ENCODE measurements around the gene RELA. TPM values are rescaled to one million over a fixed set of nuclear protein-coding genes. Genes with fewer than 3 reads are reported as not detected.
"Not testable (repeated sequence)": the region's sequence is repeated elsewhere in the genome, so short reads cannot be mapped to it uniquely, and the experiment has no call there.

The RELA gene
- total RNA-seq, 1 experiment from 2014 or later, result 99.3 TPM

DNA sequence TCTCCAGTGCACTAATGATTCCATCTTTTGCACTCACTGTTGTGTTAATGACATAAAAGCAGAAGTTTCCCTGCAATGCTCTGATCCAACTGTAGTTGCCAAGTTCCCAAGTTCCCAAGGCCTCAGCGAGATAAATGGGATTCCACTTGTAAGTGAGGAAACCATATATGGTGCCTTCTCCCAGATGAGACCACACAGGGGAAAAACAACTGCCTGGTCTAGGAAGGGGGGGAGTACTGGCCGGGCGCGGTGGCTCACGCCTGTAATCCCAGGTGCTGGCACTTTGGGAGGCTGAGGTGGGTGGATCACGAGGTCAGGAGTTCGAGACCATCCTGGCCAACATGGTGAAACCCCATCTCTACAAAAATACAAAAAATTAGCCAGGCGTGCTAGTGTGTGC lies 23.3 kb upstream of the RELA start:
- peaks cover 8% of the 10 kb centered on the region for H3K27me3 ChIP-seq (replicated peaks; ENCODE audit: insufficient read depth, low read depth, low read length, poor library complexity)
- BruUV-seq (replicated peaks), result no TSS peak
- H3K9me3 ChIP-seq (ENCODE audit: low read depth, low read length, poor library complexity, severe bottlenecking), result no peaks in the 10 kb centered on the region
- no peak overlapping the region for H3K27ac ChIP-seq (ENCODE audit: low read depth, low read length, poor library complexity, severe bottlenecking)
- H3K4me1 ChIP-seq (ENCODE audit: insufficient read depth, low read length, poor library complexity, severe bottlenecking), result no peaks in the 10 kb centered on the region
- no peak for TF ChIP-seq EZH2 (IDR thresholded peaks at IDR 0.05; ENCODE audit: borderline replicate concordance, low read depth, low read length, poor library complexity, severe bottlenecking)
- TF ChIP-seq, protein P1, sequence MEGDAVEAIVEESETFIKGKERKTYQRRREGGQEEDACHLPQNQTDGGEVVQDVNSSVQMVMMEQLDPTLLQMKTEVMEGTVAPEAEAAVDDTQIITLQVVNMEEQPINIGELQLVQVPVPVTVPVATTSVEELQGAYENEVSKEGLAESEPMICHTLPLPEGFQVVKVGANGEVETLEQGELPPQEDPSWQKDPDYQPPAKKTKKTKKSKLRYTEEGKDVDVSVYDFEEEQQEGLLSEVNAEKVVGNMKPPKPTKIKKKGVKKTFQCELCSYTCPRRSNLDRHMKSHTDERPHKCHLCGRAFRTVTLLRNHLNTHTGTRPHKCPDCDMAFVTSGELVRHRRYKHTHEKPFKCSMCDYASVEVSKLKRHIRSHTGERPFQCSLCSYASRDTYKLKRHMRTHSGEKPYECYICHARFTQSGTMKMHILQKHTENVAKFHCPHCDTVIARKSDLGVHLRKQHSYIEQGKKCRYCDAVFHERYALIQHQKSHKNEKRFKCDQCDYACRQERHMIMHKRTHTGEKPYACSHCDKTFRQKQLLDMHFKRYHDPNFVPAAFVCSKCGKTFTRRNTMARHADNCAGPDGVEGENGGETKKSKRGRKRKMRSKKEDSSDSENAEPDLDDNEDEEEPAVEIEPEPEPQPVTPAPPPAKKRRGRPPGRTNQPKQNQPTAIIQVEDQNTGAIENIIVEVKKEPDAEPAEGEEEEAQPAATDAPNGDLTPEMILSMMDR (conservative IDR thresholded peaks at IDR 0.05; ENCODE audit: low read depth, low read length), result no peak
- intact Hi-C loops (cut with micrococcal nuclease; ENCODE audit: unreplicated experiment), result no loop called here
- CTCF ChIA-PET, result no interaction called here
- no peak overlapping the region for H3K4me3 ChIP-seq (ENCODE audit: low read depth, low read length, poor library complexity, severe bottlenecking)
- no peaks in the 10 kb centered on the region for H3K36me3 ChIP-seq (ENCODE audit: insufficient read depth, low read length, poor library complexity, severe bottlenecking)
- DNase-seq (ENCODE audit: low spot score), result no peak
- POLR2A ChIA-PET (ENCODE audit: low non-redundant PET), result no interaction called here

DNA sequence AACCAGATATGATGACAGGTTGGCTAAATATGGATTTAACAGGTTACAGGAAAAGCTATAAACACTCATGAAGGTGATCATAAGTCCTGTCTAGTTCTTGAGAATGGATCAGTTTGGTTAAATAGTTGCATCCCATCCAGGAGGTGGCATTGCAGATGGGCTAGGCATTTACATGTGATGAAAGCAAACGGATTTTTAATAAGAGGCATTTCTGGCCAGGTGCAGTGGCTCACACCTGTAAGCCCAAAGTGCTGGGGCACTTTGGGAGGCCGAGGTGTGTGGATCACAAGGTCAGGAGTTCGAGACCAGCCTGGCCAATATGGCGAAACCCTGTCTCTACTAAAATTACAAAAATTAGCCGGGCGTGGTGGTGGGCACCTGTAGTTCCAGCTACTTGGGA lies 20.8 kb upstream of the RELA start:
- DNase-seq (ENCODE audit: low spot score); POLR2A ChIA-PET (ENCODE audit: low non-redundant PET); CTCF ChIA-PET: not testable (repeated sequence)

DNA sequence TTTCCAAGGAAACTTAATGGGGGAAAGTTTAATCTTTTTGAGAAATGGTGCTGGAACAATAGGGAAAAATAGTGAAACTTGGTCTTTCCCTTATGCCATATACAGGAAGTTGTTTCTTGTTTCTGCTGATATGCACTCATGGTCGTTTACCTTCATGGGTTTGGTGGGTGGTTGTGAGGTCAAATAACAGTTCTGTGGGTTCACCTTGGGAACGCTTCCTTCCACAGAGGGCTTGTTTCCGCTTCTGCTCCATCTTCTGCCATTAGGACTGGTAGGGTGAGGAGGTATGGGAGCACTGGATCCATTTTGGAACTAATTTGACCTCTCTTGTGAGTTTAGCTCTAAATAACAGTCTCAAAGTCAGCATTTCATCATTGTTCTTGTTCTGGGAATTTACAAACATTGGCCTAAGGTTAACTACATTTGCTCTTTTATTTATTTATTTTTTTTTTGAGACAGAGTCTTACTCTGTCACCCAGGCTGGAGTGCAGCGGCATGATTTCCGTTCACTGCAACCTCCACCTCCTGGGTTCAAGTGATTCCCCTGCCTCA lies 17.6 kb upstream of the RELA start:
- Histone ChIP-seq H3K4me1 (ENCODE audit: insufficient read depth, low read length, poor library complexity, severe bottlenecking) (no peaks in the 10 kb centered on the region), H3K27ac (ENCODE audit: low read depth, low read length, poor library complexity, severe bottlenecking) (no peak overlapping the region), H3K4me3 (ENCODE audit: low read depth, low read length, poor library complexity, severe bottlenecking) (no peak overlapping the region), H3K27me3 (replicated peaks; ENCODE audit: insufficient read depth, low read depth, low read length, poor library complexity) (peaks cover 8% of the 10 kb centered on the region), H3K9me3 (ENCODE audit: low read depth, low read length, poor library complexity, severe bottlenecking) (no peaks in the 10 kb centered on the region), H3K36me3 (ENCODE audit: insufficient read depth, low read length, poor library complexity, severe bottlenecking) (no peaks in the 10 kb centered on the region)
- no peak for DNase-seq (ENCODE audit: low spot score)
- intact Hi-C loops (cut with micrococcal nuclease; ENCODE audit: unreplicated experiment), result no loop called here
- BruUV-seq (replicated peaks), result no TSS peak
- ChIA-PET POLR2A (ENCODE audit: low non-redundant PET) (interaction anchor here (0.6 kb wide), 1 partner anchor 96 kb away, joined by 3 read pairs; no protein-coding TSS in a partner anchor), CTCF (no interaction called here)
- no peak for TF ChIP-seq EZH2 (IDR thresholded peaks at IDR 0.05; ENCODE audit: borderline replicate concordance, low read depth, low read length, poor library complexity, severe bottlenecking)
- TF ChIP-seq, protein P1 (conservative IDR thresholded peaks at IDR 0.05; ENCODE audit: low read depth, low read length), result no peak

More for the DNA sequence above, 20.8 kb upstream of the RELA start:
- H3K36me3 ChIP-seq (ENCODE audit: insufficient read depth, low read length, poor library complexity, severe bottlenecking); H3K9me3 ChIP-seq (ENCODE audit: low read depth, low read length, poor library complexity, severe bottlenecking); H3K4me3 ChIP-seq (ENCODE audit: low read depth, low read length, poor library complexity, severe bottlenecking); BruUV-seq (replicated peaks); H3K27me3 ChIP-seq (replicated peaks; ENCODE audit: insufficient read depth, low read depth, low read length, poor library complexity); H3K27ac ChIP-seq (ENCODE audit: low read depth, low read length, poor library complexity, severe bottlenecking); H3K4me1 ChIP-seq (ENCODE audit: insufficient read depth, low read length, poor library complexity, severe bottlenecking); intact Hi-C loops (cut with micrococcal nuclease; ENCODE audit: unreplicated experiment): not testable (repeated sequence)

DNA sequence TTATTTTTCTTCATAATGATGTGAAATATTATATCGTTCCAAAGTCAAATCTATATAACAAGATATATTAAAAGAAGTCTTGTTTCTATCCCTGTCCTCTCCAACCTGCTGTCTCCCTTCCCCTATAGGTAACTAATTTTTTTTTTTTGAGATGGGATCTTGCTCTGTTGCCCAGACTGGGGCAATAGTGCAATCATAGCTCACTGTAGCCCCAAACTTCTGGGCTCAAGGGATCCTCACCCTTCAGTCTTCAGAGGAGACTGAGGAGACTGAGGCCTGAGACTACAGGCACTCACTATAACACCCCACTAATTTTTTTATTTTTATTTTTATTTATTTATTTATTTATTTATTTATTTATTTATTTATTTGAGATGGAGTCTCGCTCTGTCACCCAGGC lies 10.3 kb upstream of the RELA start:
- H3K4me1 ChIP-seq (ENCODE audit: insufficient read depth, low read length, poor library complexity, severe bottlenecking), result no peaks in the 10 kb centered on the region
- CTCF ChIA-PET, result interaction anchor here (0.6 kb wide), 1 partner anchor 342 kb away, joined by 13 read pairs; no protein-coding TSS in a partner anchor
- BruUV-seq (replicated peaks), result no TSS peak
- no peak for DNase-seq (ENCODE audit: low spot score)
- no peaks in the 10 kb centered on the region for H3K36me3 ChIP-seq (ENCODE audit: insufficient read depth, low read length, poor library complexity, severe bottlenecking)
- POLR2A ChIA-PET (ENCODE audit: low non-redundant PET), result no interaction called here
- H3K9me3 ChIP-seq (ENCODE audit: low read depth, low read length, poor library complexity, severe bottlenecking), result no peaks in the 10 kb centered on the region
- intact Hi-C loops (cut with micrococcal nuclease; ENCODE audit: unreplicated experiment), result no loop called here
- TF ChIP-seq EZH2 (IDR thresholded peaks at IDR 0.05; ENCODE audit: borderline replicate concordance, low read depth, low read length, poor library complexity, severe bottlenecking), result no peak
- TF ChIP-seq, protein P1 (conservative IDR thresholded peaks at IDR 0.05; ENCODE audit: low read depth, low read length), result no peak
- no peaks in the 10 kb centered on the region for H3K27me3 ChIP-seq (replicated peaks; ENCODE audit: insufficient read depth, low read depth, low read length, poor library complexity)
- H3K4me3 ChIP-seq (ENCODE audit: low read depth, low read length, poor library complexity, severe bottlenecking), result no peak overlapping the region
- no peak overlapping the region for H3K27ac ChIP-seq (ENCODE audit: low read depth, low read length, poor library complexity, severe bottlenecking)
